Ectodermal cell (in vitro differentiated cells): ENCODE data around the gene SIGLEC14.

Experiments used
- H3K27ac ChIP-seq: 2 replicates; pipeline ENCODE4 v1.7.0; 2013; ENCODE audit warnings: mild to moderate bottlenecking, low read depth, low read length; ENCODE audit not compliant: insufficient read depth, poor library complexity, severe bottlenecking
- H3K27me3 ChIP-seq: 2 replicates; pipeline ENCODE4 v1.7.0; 2013; ENCODE audit warnings: mild to moderate bottlenecking, low read length; ENCODE audit not compliant: insufficient read depth, control insufficient read depth, poor library complexity, severe bottlenecking
- H3K36me3 ChIP-seq: one replicate; pipeline ENCODE4 v1.7.0; 2013; ENCODE audit warnings: low read length; ENCODE audit not compliant: control insufficient read depth, insufficient read depth
- H3K4me1 ChIP-seq: one replicate; pipeline ENCODE4 v1.7.0; 2013; ENCODE audit warnings: low read length; ENCODE audit not compliant: control insufficient read depth, insufficient read depth
- H3K4me3 ChIP-seq: 2 replicates; pipeline ENCODE4 v1.7.0; 2013; ENCODE audit warnings: low read depth, low read length, control low read depth; ENCODE audit not compliant: insufficient read depth
- H3K9me3 ChIP-seq: 2 replicates; pipeline ENCODE4 v1.7.0; 2013; ENCODE audit warnings: mild to moderate bottlenecking, low read length, moderate library complexity; ENCODE audit not compliant: control insufficient read depth
- WGBS, 2 experiments: methylation state at CpG; one replicate each; pipeline ENCODE4 v1.1.7; 2013; ENCODE audit warnings: missing lambda C conversion rate in 2 of 2; 5-methylcytosine and 5-hydroxymethylcytosine counted together

The SIGLEC14 gene

GRCh38 chr19:51595190-51596175 lies 51.1 kb downstream of the SIGLEC14 start:
- 88 to 91% methylated on average over 8 of the region's 8 CpGs for WGBS, 2 experiments
- Histone ChIP-seq H3K9me3 (no peaks in the 10 kb centered on the region), H3K36me3 (no peaks in the 10 kb centered on the region), H3K27ac (no peak overlapping the region), H3K4me1 (no peaks in the 10 kb centered on the region), H3K4me3 (no peak overlapping the region), H3K27me3 (no peaks in the 10 kb centered on the region)

- Histone ChIP-seq H3K4me3 (peak overlapping the region; percentile 66), H3K9me3 (no peaks in the 10 kb centered on the region), H3K4me1 (no peaks in the 10 kb centered on the region), H3K27me3 (no peaks in the 10 kb centered on the region), H3K36me3 (no peaks in the 10 kb centered on the region), H3K27ac (no peak overlapping the region)
- 42 to 48% methylated on average over 6 of the region's 6 CpGs for WGBS, 2 experiments
Measured at GRCh38 chr19:51594774-51595109, 51.9 kb downstream of the SIGLEC14 start.

- Histone ChIP-seq H3K27ac (no peak overlapping the region), H3K9me3 (no peaks in the 10 kb centered on the region), H3K4me1 (no peaks in the 10 kb centered on the region), H3K36me3 (no peaks in the 10 kb centered on the region), H3K27me3 (no peaks in the 10 kb centered on the region), H3K4me3 (peak overlapping the region; percentile 66)
- WGBS, 2 experiments: 1 to 2% methylated on average over 61 of the region's 61 CpGs
Measured at GRCh38 chr19:51593969-51594773, 52.5 kb downstream of the SIGLEC14 start.

DNA sequence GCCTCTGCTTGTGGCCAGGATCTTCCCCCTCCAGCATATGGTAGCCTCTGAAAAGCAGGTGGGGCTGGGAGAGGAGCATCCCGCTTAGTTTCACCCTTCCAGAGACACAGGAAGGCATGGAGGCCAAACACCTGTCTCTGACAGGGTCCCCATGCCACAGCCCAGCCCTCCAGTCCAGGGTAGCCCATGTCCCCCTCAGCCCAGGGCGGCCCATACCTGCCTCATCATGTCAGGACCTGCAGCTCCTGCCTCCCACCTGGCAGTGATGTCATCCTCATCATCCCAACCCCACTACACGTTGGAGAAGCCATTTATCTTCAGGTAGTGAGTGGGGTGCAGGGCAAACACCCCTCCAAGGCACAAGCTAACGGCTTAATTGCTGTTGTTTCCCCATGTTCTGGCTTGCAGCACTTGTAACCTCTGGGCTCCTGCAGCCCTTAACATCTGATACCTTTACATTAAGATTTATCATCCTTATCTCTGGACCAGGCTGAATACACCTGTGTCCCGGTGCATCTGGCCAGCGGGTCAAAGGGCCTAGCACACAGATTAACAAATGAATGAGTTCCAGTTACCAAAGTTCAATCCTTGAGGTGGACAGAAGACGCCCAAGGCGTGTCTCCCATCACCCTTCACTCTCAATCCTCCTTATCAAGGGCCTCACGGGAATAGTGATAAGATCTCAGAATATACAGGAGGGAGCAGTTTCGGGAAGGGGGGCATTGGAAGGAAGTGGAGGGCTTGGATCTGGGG lies 53.3 kb downstream of the SIGLEC14 start:
- Histone ChIP-seq H3K27ac (no peak overlapping the region), H3K4me1 (no peaks in the 10 kb centered on the region), H3K27me3 (no peaks in the 10 kb centered on the region), H3K36me3 (no peaks in the 10 kb centered on the region), H3K9me3 (no peaks in the 10 kb centered on the region), H3K4me3 (peak overlapping the region; percentile 66)
- WGBS, 2 experiments: 54 to 66% methylated on average over 9 to 10 of the region's 10 CpGs
